Smooth muscle cell (in vitro differentiated cells): ENCODE results near the gene ELL2. TPM values are rescaled to one million over a fixed set of nuclear protein-coding genes. Genes with fewer than 3 reads are reported as not detected.

Experiments
- DNase-seq: peaks from one replicate; lab custom pipeline; 2025; ENCODE audit not compliant: unreplicated experiment; lab: John Stamatoyannopoulos, UW
- H2AFZ ChIP-seq: fragments of 200-600 bp; sonication (generic); 2 replicates; pipeline ENCODE4 v1.6.0; 2016; ENCODE audit warnings: antibody characterized with exemption, low read depth, mild to moderate bottlenecking
- H3F3A ChIP-seq: fragments of 200-600 bp; sonication (generic); 2 replicates; pipeline ENCODE4 v1.6.0; 2017; ENCODE audit warnings: antibody characterized with exemption, low read depth
- H3K27ac ChIP-seq: fragments of 200-600 bp; sonication (generic); 2 replicates; pipeline ENCODE4 v1.5.1; 2016; ENCODE audit warnings: low read depth, mild to moderate bottlenecking
- H3K27me3 ChIP-seq: fragments of 200-600 bp; sonication (generic); 2 replicates; pipeline ENCODE4 v1.6.1; 2016; ENCODE audit warnings: low read depth, mild to moderate bottlenecking
- H3K36me3 ChIP-seq: fragments of 200-600 bp; sonication (generic); 2 replicates; pipeline ENCODE4 v1.5.1; 2016; ENCODE audit warnings: low read depth
- H3K4me1 ChIP-seq: fragments of 200-600 bp; sonication (generic); 2 replicates; pipeline ENCODE4 v1.5.1; 2016; ENCODE audit warnings: low read depth
- H3K4me2 ChIP-seq: fragments of 200-600 bp; sonication (generic); 2 replicates; pipeline ENCODE4 v1.6.0; 2016; ENCODE audit warnings: mild to moderate bottlenecking
- H3K4me3 ChIP-seq: fragments of 200-600 bp; sonication (generic); 2 replicates; pipeline ENCODE4 v1.5.1; 2016; ENCODE audit warnings: mild to moderate bottlenecking
- H3K79me2 ChIP-seq: fragments of 200-600 bp; sonication (generic); 2 replicates; pipeline ENCODE4 v1.6.0; 2016; ENCODE audit warnings: low read depth, mild to moderate bottlenecking
- H3K9ac ChIP-seq: fragments of 200-600 bp; sonication (generic); 2 replicates; pipeline ENCODE4 v1.6.0; 2016; ENCODE audit warnings: low read depth
- H3K9me3 ChIP-seq: fragments of 200-600 bp; sonication (generic); replicated peaks from 2 replicates; pipeline ENCODE4 v1.5.1; 2016; ENCODE audit warnings: low read depth
- H4K20me1 ChIP-seq: fragments of 200-600 bp; sonication (generic); 2 replicates; pipeline ENCODE4 v1.6.0; 2016; ENCODE audit warnings: low read depth
- WGBS: methylation state at CpG from one replicate; pipeline ENCODE4 v1.1.7; 2016; ENCODE audit warnings: low lambda C conversion rate; 5-methylcytosine and 5-hydroxymethylcytosine counted together
- polyA plus RNA-seq: library from polyadenylated mRNA; unstranded; fragments of >200 nt; fragmentation: Nextera tagmentation; extraction: Ambion mirVana; gene quantifications from 2 replicates; pipeline ENCODE4 v1.2.1, GENCODE V29; 2016
- total RNA-seq: library from RNA; depleted of rRNA; stranded (reverse); fragments of >200 nt; gene quantifications from 2 replicates; pipeline ENCODE4 v1.2.3, GENCODE V29; 2014
- TF ChIP-seq, protein P1 (sequence below): fragments of 200-600 bp; sonication (generic); IDR thresholded peaks from 2 replicates; pipeline ENCODE4 v1.5.1; 2017; ENCODE audit warnings: borderline replicate concordance, mild to moderate bottlenecking, antibody characterized with exemption; ENCODE audit not compliant: insufficient read depth, poor library complexity, severe bottlenecking

Gene ELL2
- total and polyA plus RNA-seq, 2 experiments from 2014 or later: 14.4 to 49.9 TPM

DNA sequence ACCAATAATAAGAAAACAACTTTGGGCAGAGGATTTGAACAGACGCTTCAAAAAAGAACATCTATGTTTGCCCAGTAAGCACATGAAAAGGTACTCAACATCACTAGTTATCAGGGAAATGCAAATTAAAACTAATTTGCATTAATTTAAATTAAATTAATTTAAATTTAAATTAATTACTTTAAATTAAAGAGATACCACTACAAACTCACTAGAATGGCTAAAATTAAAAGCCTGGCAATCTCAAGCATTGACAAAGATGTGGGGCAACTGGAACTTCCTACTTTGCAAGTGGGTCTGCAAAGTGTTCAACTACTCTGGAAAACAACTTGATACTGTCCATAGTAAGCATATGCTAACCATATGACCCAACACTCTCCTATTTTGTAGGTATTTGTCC lies 32.1 kb upstream of the ELL2 start:
- Histone ChIP-seq H3K9me3 (no peaks in the 10 kb centered on the region), H3K27ac (no peak overlapping the region), H2AFZ (no peak overlapping the region), H3K79me2 (no peaks in the 10 kb centered on the region), H3K27me3 (no peaks in the 10 kb centered on the region), H3K36me3 (no peaks in the 10 kb centered on the region), H3K4me1 (no peaks in the 10 kb centered on the region), H3K4me2 (no peak overlapping the region), H3F3A (no peaks in the 10 kb centered on the region), H3K4me3 (no peak overlapping the region), H3K9ac (no peak overlapping the region), H4K20me1 (no peaks in the 10 kb centered on the region)
- 94% methylated on average over 1 of the region's 1 CpG for WGBS
- DNase-seq: no peak
- TF ChIP-seq, protein P1, sequence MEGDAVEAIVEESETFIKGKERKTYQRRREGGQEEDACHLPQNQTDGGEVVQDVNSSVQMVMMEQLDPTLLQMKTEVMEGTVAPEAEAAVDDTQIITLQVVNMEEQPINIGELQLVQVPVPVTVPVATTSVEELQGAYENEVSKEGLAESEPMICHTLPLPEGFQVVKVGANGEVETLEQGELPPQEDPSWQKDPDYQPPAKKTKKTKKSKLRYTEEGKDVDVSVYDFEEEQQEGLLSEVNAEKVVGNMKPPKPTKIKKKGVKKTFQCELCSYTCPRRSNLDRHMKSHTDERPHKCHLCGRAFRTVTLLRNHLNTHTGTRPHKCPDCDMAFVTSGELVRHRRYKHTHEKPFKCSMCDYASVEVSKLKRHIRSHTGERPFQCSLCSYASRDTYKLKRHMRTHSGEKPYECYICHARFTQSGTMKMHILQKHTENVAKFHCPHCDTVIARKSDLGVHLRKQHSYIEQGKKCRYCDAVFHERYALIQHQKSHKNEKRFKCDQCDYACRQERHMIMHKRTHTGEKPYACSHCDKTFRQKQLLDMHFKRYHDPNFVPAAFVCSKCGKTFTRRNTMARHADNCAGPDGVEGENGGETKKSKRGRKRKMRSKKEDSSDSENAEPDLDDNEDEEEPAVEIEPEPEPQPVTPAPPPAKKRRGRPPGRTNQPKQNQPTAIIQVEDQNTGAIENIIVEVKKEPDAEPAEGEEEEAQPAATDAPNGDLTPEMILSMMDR: no peak

DNA sequence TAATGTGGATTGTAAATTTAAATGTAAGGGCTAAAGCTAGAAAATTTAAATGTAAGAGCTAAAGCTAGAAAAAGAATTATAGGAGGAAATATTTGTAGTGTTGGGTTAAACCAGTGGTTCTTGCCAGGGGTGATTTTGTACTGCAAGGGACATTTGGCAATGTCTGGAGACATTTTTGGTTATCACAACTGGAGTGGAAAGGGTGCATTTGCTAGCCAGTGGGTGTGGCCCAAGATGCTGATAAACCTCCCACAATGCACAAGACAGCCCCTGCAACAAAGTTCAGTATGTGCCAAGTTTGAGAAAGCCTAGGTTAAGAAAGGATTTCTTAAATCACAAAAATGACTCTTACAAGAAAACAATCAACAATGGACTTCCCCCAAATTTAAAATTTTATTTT lies 31.6 kb upstream of the ELL2 start:
- no peak overlapping the region for H3K4me2 ChIP-seq
- no peaks in the 10 kb centered on the region for H3K79me2 ChIP-seq
- no peak overlapping the region for H3K9ac ChIP-seq
- no peak overlapping the region for H3K4me3 ChIP-seq
- H2AFZ ChIP-seq: no peak overlapping the region
- no peak overlapping the region for H3K27ac ChIP-seq
- H3K9me3 ChIP-seq: no peaks in the 10 kb centered on the region
- no peak for DNase-seq
- H3F3A ChIP-seq: no peaks in the 10 kb centered on the region
- no peaks in the 10 kb centered on the region for H3K4me1 ChIP-seq
- H3K36me3 ChIP-seq: no peaks in the 10 kb centered on the region
- TF ChIP-seq, protein P1: no peak
- no peaks in the 10 kb centered on the region for H3K27me3 ChIP-seq
- H4K20me1 ChIP-seq: no peaks in the 10 kb centered on the region

DNA sequence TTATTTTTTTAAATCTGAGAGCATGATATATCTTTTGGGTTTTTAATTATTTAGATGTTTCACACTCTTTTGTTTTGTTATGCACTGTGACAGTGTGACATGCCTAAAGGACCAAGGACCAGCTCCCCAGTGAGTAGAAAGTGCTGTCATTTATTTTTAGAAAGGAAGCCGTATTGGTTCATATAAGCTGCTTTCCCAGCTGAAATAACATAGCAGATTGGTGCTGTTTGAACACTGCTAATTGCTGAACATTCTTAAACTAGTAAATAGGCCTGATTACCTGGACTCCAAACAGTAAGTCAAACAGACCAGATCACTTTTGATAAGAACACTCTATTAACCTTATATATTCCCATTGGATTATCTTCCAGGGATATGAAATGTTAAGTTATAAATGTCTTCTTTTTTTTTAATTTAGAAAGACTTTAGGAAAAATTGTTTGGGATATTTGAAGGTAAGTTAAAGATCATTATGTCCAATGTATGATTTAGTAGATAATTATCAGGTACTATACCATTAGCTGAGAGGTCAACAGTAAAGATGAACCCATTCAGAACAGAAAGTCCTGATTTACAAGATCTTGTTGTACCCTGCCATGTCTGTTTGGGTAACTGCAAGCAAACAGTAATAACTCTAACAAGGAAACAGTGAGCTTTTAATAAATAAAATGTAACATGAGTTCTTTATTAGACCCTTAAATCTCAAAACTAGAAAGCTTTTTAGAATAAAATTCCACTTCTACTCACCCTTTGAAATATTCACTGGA lies 27.8 kb upstream of the ELL2 start:
- Histone ChIP-seq H2AFZ (no peak overlapping the region), H3K4me3 (no peak overlapping the region), H4K20me1 (no peaks in the 10 kb centered on the region), H3K79me2 (no peaks in the 10 kb centered on the region), H3K27me3 (no peaks in the 10 kb centered on the region), H3K9me3 (no peaks in the 10 kb centered on the region), H3K4me1 (peaks cover 2% of the 10 kb centered on the region), H3K27ac (no peak overlapping the region), H3K36me3 (no peaks in the 10 kb centered on the region), H3K4me2 (no peak overlapping the region), H3K9ac (no peak overlapping the region), H3F3A (no peaks in the 10 kb centered on the region)
- no peak for DNase-seq
- TF ChIP-seq, protein P1: no peak
- 52% methylated on average over 1 of the region's 1 CpG for WGBS

DNA sequence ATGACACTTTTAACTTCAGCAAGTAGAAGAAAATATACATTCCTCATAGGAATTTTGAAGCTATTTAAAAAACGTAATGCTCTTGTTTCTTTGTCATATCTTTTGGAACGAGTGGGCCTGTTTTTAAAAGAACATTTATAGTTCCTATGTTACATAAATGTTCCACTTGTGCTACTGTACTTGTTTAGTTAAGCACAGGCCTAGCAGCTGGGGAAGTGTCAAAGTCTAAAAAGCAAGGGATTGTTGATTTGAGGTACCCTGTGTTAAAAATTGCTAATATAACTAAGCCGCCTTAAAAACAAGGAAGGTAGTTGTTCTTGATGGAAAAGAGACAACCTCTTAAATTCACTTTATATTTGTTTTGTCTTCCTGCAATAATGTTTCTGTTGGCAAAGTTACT lies 27.2 kb upstream of the ELL2 start:
- TF ChIP-seq, protein P1: no peak
- Histone ChIP-seq H3F3A (no peaks in the 10 kb centered on the region), H3K4me3 (no peak overlapping the region), H3K79me2 (no peaks in the 10 kb centered on the region), H3K9me3 (no peaks in the 10 kb centered on the region), H2AFZ (no peak overlapping the region), H3K27me3 (no peaks in the 10 kb centered on the region), H3K9ac (no peak overlapping the region), H3K4me2 (no peak overlapping the region), H4K20me1 (no peaks in the 10 kb centered on the region), H3K36me3 (no peaks in the 10 kb centered on the region), H3K4me1 (peaks cover 8% of the 10 kb centered on the region), H3K27ac (no peak overlapping the region)
- 71% methylated on average over 3 of the region's 3 CpGs for whole genome bisulfite sequencing
- no peak for DNase-seq
